H4 (cell line): ENCODE data around the gene SCCPDH. TPM values are rescaled to one million over a fixed set of nuclear protein-coding genes. Genes with fewer than 3 reads are reported as not detected.
"Not testable (repeated sequence)": the region's sequence is repeated elsewhere in the genome, so short reads cannot be mapped to it uniquely, and the experiment has no call there.

Experiments
- DNase-seq: peaks from one replicate; pipeline ENCODE4 v3.0.0-alpha.2; 2015; ENCODE audit warnings: low spot score
- total RNA-seq: library from RNA; depleted of rRNA; stranded (reverse); fragments of >200 nt; shearing (Covaris generic); gene quantifications from 2 replicates; pipeline ENCODE4 v1.2.3, GENCODE V29; 2014; rRNA removed

The SCCPDH gene
- 34.7 and 36.1 TPM in 2 replicates for total RNA-seq

GRCh38 chr1:246724016-246724730, at the start of gene SCCPDH:
Gene SCCPDH, plus strand, starts transcription at chr1:246724409. Its CDS starts 14 bp downstream, at chr1:246724423.
- peak; percentile 25 for DNase-seq

GRCh38 chr1:246677842-246678241, 46.4 kb upstream of the SCCPDH start:
- no peak for DNase-seq

- no peak for DNase-seq
These were observed 45.1 kb upstream of the SCCPDH start for GRCh38 chr1:246678816-246679793.

GRCh38 chr1:246679794-246680177, 44.4 kb upstream of the SCCPDH start:
- DNase-seq, result no peak

GRCh38 chr1:246680190-246680589, 44.0 kb upstream of the SCCPDH start:
- no peak for DNase-seq

- DNase-seq, result no peak
These were observed 43.5 kb upstream of the SCCPDH start for GRCh38 chr1:246680696-246681130.

GRCh38 chr1:246681900-246682895, 42.0 kb upstream of the SCCPDH start:
- DNase-seq, result no peak

GRCh38 chr1:246683521-246683920, 40.7 kb upstream of the SCCPDH start:
- DNase-seq, result no peak

- DNase-seq, result no peak
These were observed 37.2 kb upstream of the SCCPDH start for GRCh38 chr1:246687002-246687401.

- peak; percentile 56 for DNase-seq
These were observed 34.7 kb upstream of the SCCPDH start for GRCh38 chr1:246689409-246690008.

GRCh38 chr1:246690100-246690499, 34.1 kb upstream of the SCCPDH start:
- DNase-seq, result no peak

- DNase-seq, result no peak
These were observed 32.4 kb upstream of the SCCPDH start for GRCh38 chr1:246691622-246692495.

GRCh38 chr1:246694213-246694895, 29.9 kb upstream of the SCCPDH start:
- not testable (repeated sequence) for DNase-seq

- no peak for DNase-seq
These were observed 29.1 kb upstream of the SCCPDH start for GRCh38 chr1:246695136-246695535.

- DNase-seq, result no peak
These were observed 28.5 kb upstream of the SCCPDH start for GRCh38 chr1:246695666-246696065.

GRCh38 chr1:246698466-246699094, 25.6 kb upstream of the SCCPDH start:
- DNase-seq, result no peak

- peak; percentile 91 for DNase-seq
These were observed 25.0 kb upstream of the SCCPDH start for GRCh38 chr1:246699095-246699735.

GRCh38 chr1:246703581-246703980, 20.6 kb upstream of the SCCPDH start:
- DNase-seq, result no peak
